Endothelial cell of umbilical vein (primary cell): ENCODE data around the gene FSTL4. TPM values are rescaled to one million over a fixed set of nuclear protein-coding genes. Genes with fewer than 3 reads are reported as not detected.

Source experiments
- BruUV-seq: library from RNA; stranded (reverse); fragments of 400-500 nt; replicated peaks from 2 replicates; lab custom pipeline; 2021; lab: Mats Ljungman, UMichigan
- CTCF ChIA-PET: fragments of 300-600, 350-600 bp; sonication (Branson Sonifier 250); formaldehyde crosslinking; loops from one replicate; lab custom pipeline; 2021; ENCODE audit warnings: antibody characterized with exemption, inconsistent platforms; lab: Charles Lee
- POLR2A ChIA-PET: fragments of 300-600, 350-600 bp; sonication (Branson Sonifier 250); formaldehyde crosslinking; loops from one replicate; lab custom pipeline; 2021; ENCODE audit warnings: antibody characterized with exemption, inconsistent platforms; lab: Charles Lee
- DNase-seq: peaks from one replicate; pipeline ENCODE4 v3.0.0-alpha.2; 2011; ENCODE audit warnings: low read depth, low spot score
- FAIRE-seq: peaks from 2 replicates; lab custom pipeline; 2011; peaks lifted over from hg19 to GRCh38; lab: Jason Lieb, UNC
- H2AFZ ChIP-seq: 2 replicates; pipeline ENCODE4 v1.6.0; 2012; ENCODE audit warnings: low read depth, low read length, control low read depth, inconsistent platforms
- H3K27ac ChIP-seq: 2 replicates; pipeline ENCODE4 v1.5.1; 2011; ENCODE audit warnings: low read depth, mild to moderate bottlenecking, control low read depth, low read length, moderate library complexity; ENCODE audit not compliant: insufficient read depth
- H3K27me3 ChIP-seq, 2 experiments: 2 replicates each; pipeline versions ENCODE4 v1.6.0 to v1.6.1; 2011; ENCODE audit warnings: low read length in 2 of 2, mixed read lengths in 1 of 2; ENCODE audit not compliant: control insufficient read depth in 2 of 2, insufficient read depth in 2 of 2
- H3K36me3 ChIP-seq, 2 experiments: 2 replicates in 1 of 2; 3 replicates in 1 of 2; pipeline ENCODE4 v1.5.1; 2011; ENCODE audit warnings: low read length in 2 of 2, mild to moderate bottlenecking in 1 of 2, moderate library complexity in 1 of 2; ENCODE audit not compliant: control insufficient read depth in 2 of 2, insufficient read depth in 2 of 2; ENCODE audit errors: extremely low read depth in 1 of 2
- H3K4me1 ChIP-seq: 3 replicates; pipeline ENCODE4 v1.5.1; 2011; ENCODE audit warnings: mild to moderate bottlenecking, low read length; ENCODE audit not compliant: control insufficient read depth, insufficient read depth; ENCODE audit errors: extremely low read depth
- H3K4me2 ChIP-seq: 2 replicates; pipeline ENCODE4 v1.6.1; 2011; ENCODE audit warnings: low read length, control low read depth, mixed read lengths; ENCODE audit not compliant: insufficient read depth
- H3K4me3 ChIP-seq, 3 experiments: fragments of 200-600 bp in 1 of 3; sonication (generic), shearing (Covaris generic) in 1 of 3; replicated peaks in 1 of 3; 2 replicates each; pipeline ENCODE4 v1.5.1; 2011 to 2016; ENCODE audit warnings: control low read depth in 3 of 3, low read length in 3 of 3, mild to moderate bottlenecking in 2 of 3, inconsistent platforms in 1 of 3, low read depth in 1 of 3, moderate library complexity in 1 of 3; ENCODE audit not compliant: insufficient read depth in 1 of 3
- H3K79me2 ChIP-seq: 2 replicates; pipeline ENCODE4 v1.6.0; 2012; ENCODE audit warnings: low read length, inconsistent platforms; ENCODE audit not compliant: control insufficient read depth, insufficient read depth
- H3K9ac ChIP-seq: replicated peaks from 2 replicates; pipeline ENCODE3; 2011; ENCODE audit warnings: low read length, control low read depth; ENCODE audit not compliant: insufficient read depth; ENCODE audit errors: extremely low read depth
- H3K9me1 ChIP-seq: replicated peaks from 3 replicates; pipeline ENCODE4 v1.6.0; 2011; ENCODE audit warnings: mild to moderate bottlenecking, low read length; ENCODE audit not compliant: control insufficient read depth, insufficient read depth; ENCODE audit errors: extremely low read depth
- H3K9me3 ChIP-seq: replicated peaks from 2 replicates; pipeline ENCODE4 v1.5.1; 2012; ENCODE audit warnings: low read length, inconsistent platforms; ENCODE audit not compliant: control insufficient read depth, insufficient read depth
- H4K20me1 ChIP-seq: replicated peaks from 2 replicates; pipeline ENCODE3; 2011; ENCODE audit warnings: mild to moderate bottlenecking, low read length; ENCODE audit not compliant: control insufficient read depth, insufficient read depth; ENCODE audit errors: extremely low read depth
- EZH2 ChIP-seq: IDR thresholded peaks from 2 replicates; pipeline ENCODE4 v1.6.1; 2012; ENCODE audit warnings: borderline replicate concordance, low read depth, mild to moderate bottlenecking, moderate library complexity, low read length, inconsistent platforms; ENCODE audit not compliant: severe bottlenecking
- FOS ChIP-seq: IDR thresholded peaks from 2 replicates; pipeline ENCODE4 v1.6.1; 2011; ENCODE audit warnings: mild to moderate bottlenecking, low read length, moderate library complexity, borderline replicate concordance; ENCODE audit not compliant: insufficient read depth
- GATA2 ChIP-seq: IDR thresholded peaks from 2 replicates; pipeline ENCODE4 v1.7.0; 2011; ENCODE audit warnings: low read depth, mild to moderate bottlenecking, moderate library complexity, mixed read lengths, low read length; ENCODE audit not compliant: insufficient read length, insufficient read depth
- JUN ChIP-seq: IDR thresholded peaks from 2 replicates; pipeline ENCODE4 v1.6.1; 2011; ENCODE audit warnings: borderline replicate concordance, low read depth; ENCODE audit not compliant: insufficient read length, insufficient read depth
- MYC ChIP-seq: IDR thresholded peaks from one replicate; pipeline ENCODE4 v1.6.1; 2011; ENCODE audit warnings: mild to moderate bottlenecking, low read depth, low read length
- POLR2A ChIP-seq: IDR thresholded peaks from 2 replicates; pipeline ENCODE4 v1.6.1; 2012; ENCODE audit warnings: low read depth, mild to moderate bottlenecking, control low read depth, low read length
- POLR2AphosphoS5 ChIP-seq: IDR thresholded peaks from 2 replicates; pipeline ENCODE4 v1.6.1; 2012; ENCODE audit warnings: low read depth, mild to moderate bottlenecking, control low read depth, low read length, moderate library complexity; ENCODE audit not compliant: insufficient read depth
- dilution Hi-C: fragments of 300-500 bp; cut with MboI; formaldehyde crosslinking; loops from one replicate; pipeline ENCODE4 v1.15.0; 2019; ENCODE audit warnings: low sequenced_read_pairs; ENCODE audit not compliant: extremely low pct_ligation_motif_present
- intact Hi-C: fragments of 100-400 bp; cut with micrococcal nuclease; formaldehyde crosslinking; loops from one replicate; pipeline ENCODE4 v1.10.0; 2022
- microRNA-seq: library from miRNA; unstranded; fragments of <30 nt; microRNA quantifications from one replicate; pipeline ENCODE4 v1.2.0, GENCODE V29; 2021; ENCODE audit warnings: borderline number of aligned reads, borderline replicate concordance
- polyA plus RNA-seq, 4 experiments: library from polyadenylated mRNA; depleted of rRNA in 3 of 4; stranded (reverse) in 3 of 4; unstranded in 1 of 4; fragments of >200 nt; gene quantifications; 2 replicates each; pipeline versions ENCODE4 v1.2.1 to v1.2.3, GENCODE V29; 2011 to 2012; ENCODE audit warnings: missing spikeins in 1 of 4
- small RNA-seq: library from RNA; depleted of rRNA; stranded (forward); fragments of <200 nt; gene quantifications from one replicate; pipeline ENCODE3, GENCODE V24; 2012; ENCODE audit warnings: low replicate concordance, low read depth; ENCODE audit not compliant: insufficient read depth, insufficient read length
- total RNA-seq: library from RNA; stranded (reverse); gene quantifications from 2 replicates; pipeline ENCODE4 v1.2.3, GENCODE V29; 2021
- TF ChIP-seq, protein P1 (sequence below), 2 donors: IDR thresholded peaks; 1 replicate in 1 of 2; 2 replicates in 1 of 2; pipeline ENCODE4 v1.5.1; 2011; ENCODE audit warnings: low read length in 2 of 2, mild to moderate bottlenecking in 2 of 2, moderate library complexity in 2 of 2, control low read depth in 1 of 2, inconsistent platforms in 1 of 2, low read depth in 1 of 2; ENCODE audit not compliant: insufficient read depth in 1 of 2; ENCODE audit errors: extremely low read depth in 1 of 2
- TF ChIP-seq, protein P2 (sequence below): IDR thresholded peaks from 2 replicates; pipeline ENCODE4 v1.6.1; 2011; ENCODE audit not compliant: insufficient read depth, insufficient read length

The FSTL4 gene
- total and polyA plus RNA-seq, 2 donors (not counting 3 experiments of a cell fraction or from before 2014, with no cell fraction given), result 0.18 TPM; not detected in 1

DNA sequence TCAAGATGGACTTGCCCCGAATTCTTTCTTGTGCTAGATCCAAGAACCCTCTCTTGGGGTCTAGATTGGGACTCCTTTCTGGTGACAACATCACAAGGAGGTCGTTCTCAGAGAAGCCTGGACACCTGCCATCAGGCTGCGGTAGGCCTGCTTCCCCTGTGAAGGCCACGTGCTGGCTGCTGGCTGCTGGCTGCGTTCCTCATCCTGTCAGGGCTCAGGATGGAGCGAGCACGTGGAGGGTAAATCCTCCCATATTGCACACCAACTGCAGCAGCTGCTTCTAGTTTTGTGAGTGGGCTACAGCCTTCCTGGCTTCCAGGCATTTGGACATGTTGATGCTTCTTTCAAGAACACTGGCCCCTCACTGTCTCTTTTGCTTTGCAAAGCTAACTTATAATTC is 464.9 kb downstream of the FSTL4 start:
- Histone ChIP-seq H3K4me2 (no peak overlapping the region), H3K4me3 (no peak overlapping the region), H3K27ac (no peak overlapping the region), H4K20me1 (no peaks in the 10 kb centered on the region), H3K27me3 (peaks cover 0 to 2% of the 10 kb centered on the region in 2 experiments), H3K79me2 (no peaks in the 10 kb centered on the region), H2AFZ (no peak overlapping the region), H3K9ac (no peak overlapping the region), H3K36me3 (no peaks in the 10 kb centered on the region), H3K9me3 (no peaks in the 10 kb centered on the region), H3K4me1 (no peaks in the 10 kb centered on the region), H3K9me1 (no peaks in the 10 kb centered on the region)
- POLR2A ChIA-PET, result no interaction called here
- no TSS peak for BruUV-seq
- intact Hi-C loops, result no loop called here
- CTCF ChIA-PET, result no interaction called here
- dilution Hi-C loops, result no loop called here
- TF ChIP-seq JUN (no peak), EZH2 (no peak), GATA2 (no peak), FOS (no peak), MYC (no peak), POLR2A (no peak), POLR2AphosphoS5 (no peak)
- TF ChIP-seq, protein P1, sequence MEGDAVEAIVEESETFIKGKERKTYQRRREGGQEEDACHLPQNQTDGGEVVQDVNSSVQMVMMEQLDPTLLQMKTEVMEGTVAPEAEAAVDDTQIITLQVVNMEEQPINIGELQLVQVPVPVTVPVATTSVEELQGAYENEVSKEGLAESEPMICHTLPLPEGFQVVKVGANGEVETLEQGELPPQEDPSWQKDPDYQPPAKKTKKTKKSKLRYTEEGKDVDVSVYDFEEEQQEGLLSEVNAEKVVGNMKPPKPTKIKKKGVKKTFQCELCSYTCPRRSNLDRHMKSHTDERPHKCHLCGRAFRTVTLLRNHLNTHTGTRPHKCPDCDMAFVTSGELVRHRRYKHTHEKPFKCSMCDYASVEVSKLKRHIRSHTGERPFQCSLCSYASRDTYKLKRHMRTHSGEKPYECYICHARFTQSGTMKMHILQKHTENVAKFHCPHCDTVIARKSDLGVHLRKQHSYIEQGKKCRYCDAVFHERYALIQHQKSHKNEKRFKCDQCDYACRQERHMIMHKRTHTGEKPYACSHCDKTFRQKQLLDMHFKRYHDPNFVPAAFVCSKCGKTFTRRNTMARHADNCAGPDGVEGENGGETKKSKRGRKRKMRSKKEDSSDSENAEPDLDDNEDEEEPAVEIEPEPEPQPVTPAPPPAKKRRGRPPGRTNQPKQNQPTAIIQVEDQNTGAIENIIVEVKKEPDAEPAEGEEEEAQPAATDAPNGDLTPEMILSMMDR (IDR thresholded peaks at IDR 0.05; ENCODE audit: extremely low read depth in 1 of 2, insufficient read depth in 1 of 2, low read depth in 1 of 2, low read length in 2 of 2), result no peak
- TF ChIP-seq, protein P2, sequence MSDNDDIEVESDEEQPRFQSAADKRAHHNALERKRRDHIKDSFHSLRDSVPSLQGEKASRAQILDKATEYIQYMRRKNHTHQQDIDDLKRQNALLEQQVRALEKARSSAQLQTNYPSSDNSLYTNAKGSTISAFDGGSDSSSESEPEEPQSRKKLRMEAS, result no peak
- no peak for FAIRE-seq
- DNase-seq, result no peak

Small RNAs within 50 kb of the gene (microRNA-seq; reads per million reads assigned to microRNA genes)
- not detected for gene MIR1289-2

Small RNAs within 50 kb of the gene (small RNA-seq; reads per million reads assigned to genes)
- not detected for gene MIR1289-2
